GM12891 (cell line): ENCODE measurements around the gene NOVA1.
A peak's percentile ranks its signal among the peaks of the same experiment; 100 is the strongest.

Experiments used
- DNase-seq: peaks from one replicate; pipeline ENCODE4 v3.0.0; 2011; ENCODE audit warnings: low spot score; ENCODE audit not compliant: insufficient read length
- FAIRE-seq: peaks from 2 replicates; lab custom pipeline; 2011; peaks lifted over from hg19 to GRCh38; lab: Jason Lieb, UNC
- PAX5 ChIP-seq: IDR thresholded peaks from 2 replicates; pipeline ENCODE4 v1.6.1; 2011; ENCODE audit warnings: low read length, moderate library complexity, mild to moderate bottlenecking; ENCODE audit not compliant: insufficient read depth, severe bottlenecking
- POLR2A ChIP-seq: IDR thresholded peaks from 2 replicates; pipeline ENCODE4 v1.6.1; 2011; ENCODE audit warnings: low read depth, low read length, control low read depth
- POLR2AphosphoS5 ChIP-seq: IDR thresholded peaks from 2 replicates; pipeline ENCODE4 v1.6.1; 2011; ENCODE audit warnings: low read depth, low read length, control low read depth
- POU2F2 ChIP-seq: IDR thresholded peaks from 2 replicates; pipeline ENCODE4 v1.6.1; 2011; ENCODE audit warnings: low read depth, mild to moderate bottlenecking, control low read depth, low read length, moderate library complexity
- SPI1 ChIP-seq: IDR thresholded peaks from 2 replicates; pipeline ENCODE4 v1.6.1; 2011; ENCODE audit warnings: low read depth, low read length, control low read depth
- TAF1 ChIP-seq: IDR thresholded peaks from 2 replicates; pipeline ENCODE4 v1.6.1; 2011; ENCODE audit warnings: low read depth, low read length, control low read depth

Gene NOVA1

DNA sequence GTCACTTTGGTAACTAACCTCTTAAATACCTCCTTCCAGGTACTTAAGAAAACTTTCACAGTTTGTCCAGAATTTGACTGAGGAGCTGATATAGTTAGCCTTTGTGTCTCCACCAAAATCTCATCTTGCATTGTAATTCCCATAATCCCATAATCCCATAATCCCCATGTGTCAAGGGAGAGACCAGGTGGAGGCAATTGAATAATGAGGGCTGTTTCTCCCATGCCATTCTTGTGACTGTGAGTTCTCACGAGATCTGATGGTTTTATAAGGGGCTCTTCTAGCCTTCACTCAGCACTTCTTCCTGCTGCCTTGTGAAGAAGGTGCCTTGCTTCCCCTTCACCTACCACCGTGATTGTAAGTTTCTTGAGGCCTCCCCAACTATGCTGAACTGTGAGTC is 7.8 kb upstream of the NOVA1 start:
- no peak for DNase-seq
- no peak for FAIRE-seq
- TF ChIP-seq POU2F2 = no peak
- TF ChIP-seq POLR2A = no peak
- no peak for TF ChIP-seq POLR2AphosphoS5
- no peak for TF ChIP-seq PAX5
- no peak for TF ChIP-seq TAF1
- no peak for TF ChIP-seq SPI1

- DNase-seq = no peak
- FAIRE-seq = no peak
Measured at GRCh38 chr14:26602902-26603301, 5.1 kb upstream of the NOVA1 start.

DNA sequence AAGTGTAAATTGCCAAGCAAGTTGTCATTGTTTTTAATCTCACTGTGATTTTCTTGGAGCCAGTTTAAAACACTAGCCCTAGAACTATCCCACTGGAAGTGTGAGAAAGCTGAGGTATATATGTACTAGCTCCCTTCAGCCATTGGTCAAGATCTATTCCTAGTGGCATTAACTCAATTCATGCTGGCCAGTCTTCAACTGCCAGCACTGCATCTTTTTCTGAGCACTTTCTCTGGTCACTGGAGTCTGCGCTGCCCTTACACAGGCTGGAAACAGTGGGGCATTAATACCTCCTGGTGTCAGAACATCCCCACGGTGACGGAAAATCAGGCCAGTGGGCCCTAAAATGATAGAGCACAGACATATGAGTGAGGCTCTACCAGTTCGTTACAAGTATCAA is 4.0 kb upstream of the NOVA1 start:
- no peak for TF ChIP-seq POLR2A
- TF ChIP-seq PAX5 = no peak
- no peak for TF ChIP-seq POU2F2
- TF ChIP-seq TAF1 = no peak
- TF ChIP-seq SPI1 = no peak
- no peak for TF ChIP-seq POLR2AphosphoS5
- no peak for FAIRE-seq
- DNase-seq = no peak

More at GRCh38 chr14:26602902-26603301, 5.1 kb upstream of the NOVA1 start:
- TF ChIP-seq POU2F2 (no peak), SPI1 (no peak), POLR2AphosphoS5 (no peak), TAF1 (no peak), PAX5 (no peak), POLR2A (no peak)

DNA sequence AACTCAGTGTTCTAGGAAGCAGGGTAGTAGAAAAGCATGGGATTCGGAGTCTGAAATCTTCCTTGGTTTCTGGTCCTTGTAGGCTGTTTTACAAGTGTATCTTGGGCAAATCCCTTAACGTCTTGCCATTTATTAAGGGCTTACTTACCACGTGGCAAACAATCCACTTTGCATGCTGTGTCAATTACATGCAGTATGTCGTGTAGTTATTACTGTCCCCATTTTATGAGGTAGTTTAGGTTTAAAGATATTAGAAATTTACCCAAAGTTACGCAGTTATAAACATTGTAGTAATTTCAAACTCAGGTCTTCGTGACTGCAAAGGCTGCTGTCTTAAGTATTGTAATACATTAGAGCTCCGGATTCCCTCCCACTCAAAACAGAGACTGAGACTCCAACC is 1.5 kb upstream of the NOVA1 start:
- DNase-seq (no peak), FAIRE-seq (no peak)
- no peak for TF ChIP-seq POLR2AphosphoS5
- TF ChIP-seq POU2F2 = no peak
- no peak for TF ChIP-seq SPI1
- no peak for TF ChIP-seq PAX5
- no peak for TF ChIP-seq POLR2A
- TF ChIP-seq TAF1 = no peak

DNA sequence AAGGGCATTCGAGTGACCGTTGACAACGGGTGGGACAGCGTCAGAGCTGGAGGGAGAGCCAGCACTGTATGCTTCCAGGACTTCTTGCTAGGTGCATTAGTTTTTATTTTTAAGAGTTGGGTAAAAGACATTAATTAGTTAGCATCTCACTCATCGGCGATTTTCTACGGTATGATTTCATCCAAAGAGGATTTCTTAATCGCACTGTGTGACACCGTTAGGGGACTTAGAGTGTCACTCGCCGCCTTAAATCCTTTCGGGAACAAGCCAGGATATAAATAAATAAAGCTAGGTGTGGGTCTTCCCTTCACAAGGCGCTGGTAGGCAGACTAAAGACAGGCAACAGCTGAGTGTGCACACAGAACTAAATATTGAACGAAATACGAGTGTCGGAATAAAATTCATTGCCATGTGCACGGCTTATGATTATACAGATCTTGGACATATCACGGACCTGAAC is 869 bp upstream of the NOVA1 start:
- TF ChIP-seq SPI1 = no peak
- no peak for TF ChIP-seq PAX5
- TF ChIP-seq POU2F2 = no peak
- no peak for TF ChIP-seq POLR2AphosphoS5
- TF ChIP-seq TAF1 = no peak
- TF ChIP-seq POLR2A = no peak
- FAIRE-seq (no peak), DNase-seq (no peak)

GRCh38 chr14:26598081-26598671 is 343 bp upstream of the NOVA1 start:
- DNase-seq (peak; percentile 27), FAIRE-seq (no peak)
- TF ChIP-seq SPI1 (no peak), TAF1 (no peak), POU2F2 (no peak), POLR2AphosphoS5 (no peak), POLR2A (no peak), PAX5 (no peak)

GRCh38 chr14:26597071-26597588 is 703 bp downstream of the NOVA1 start:
- TF ChIP-seq PAX5 (no peak), TAF1 (no peak), POLR2A (no peak), SPI1 (no peak), POU2F2 (no peak), POLR2AphosphoS5 (no peak)
- DNase-seq (no peak), FAIRE-seq (no peak)

DNA sequence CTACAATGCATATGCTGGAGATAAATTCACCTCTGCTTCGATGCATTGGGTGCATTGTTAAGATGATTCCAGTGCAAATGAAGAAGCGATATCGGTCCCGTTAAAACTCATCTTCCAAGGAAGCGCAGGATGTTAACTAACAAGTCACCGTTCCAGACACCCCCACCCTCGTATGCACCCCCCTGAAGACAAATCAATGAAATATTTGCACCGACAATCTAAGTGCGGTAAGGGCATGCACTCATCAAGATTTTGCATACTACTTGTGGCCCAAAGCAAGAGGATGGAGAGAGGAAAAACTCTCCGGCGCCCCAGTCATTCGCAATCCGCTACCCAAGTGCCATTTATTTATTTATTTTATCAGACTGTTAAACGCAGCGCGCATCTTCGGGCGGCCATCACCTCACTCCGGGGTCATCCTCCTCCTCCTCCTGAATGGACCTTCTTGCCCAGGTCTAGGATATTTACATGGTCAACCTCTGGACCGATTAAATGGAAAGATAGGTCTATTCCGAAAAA is 1.2 kb downstream of the NOVA1 start:
- DNase-seq (no peak), FAIRE-seq (no peak)
- no peak for TF ChIP-seq POU2F2
- TF ChIP-seq POLR2AphosphoS5 = no peak
- no peak for TF ChIP-seq TAF1
- TF ChIP-seq PAX5 = no peak
- TF ChIP-seq SPI1 = no peak
- no peak for TF ChIP-seq POLR2A

GRCh38 chr14:26595926-26596542 is 1.8 kb downstream of the NOVA1 start:
- FAIRE-seq (no peak), DNase-seq (no peak)
- TF ChIP-seq PAX5 = no peak
- TF ChIP-seq SPI1 = no peak
- TF ChIP-seq POLR2A = no peak
- TF ChIP-seq POU2F2 = no peak
- TF ChIP-seq POLR2AphosphoS5 = no peak
- TF ChIP-seq TAF1 = no peak
